Right lobe of liver (tissue), 6 donors: ENCODE data around the gene ARRDC3. TPM values are rescaled to one million over a fixed set of nuclear protein-coding genes. Genes with fewer than 3 reads are reported as not detected.

ENCODE experiments used
- ATAC-seq, 4 donors: fragments of 200-7000 bp; cut with Tn5 transposase; one replicate each; pipeline ENCODE4 v1.9.1; 2020; ENCODE audit warnings: mild to moderate bottlenecking in 4 of 4, moderate library complexity in 4 of 4
- DNase-seq, 3 donors: peaks; one replicate each; pipeline ENCODE4 v3.0.0-alpha.2; 2020
- H3K27ac ChIP-seq, 3 donors: fragments of 200-600 bp; one replicate each; pipeline ENCODE4 v1.8.0; 2022
- H3K27me3 ChIP-seq, 2 donors: fragments of 200-600 bp; one replicate each; pipeline ENCODE4 v1.8.0; 2022
- H3K36me3 ChIP-seq, 4 donors: fragments of 200-600 bp; sonication (generic) in 1 of 4; one replicate each; pipeline versions ENCODE4 v1.5.1 to v1.8.0; 2017 to 2022; ENCODE audit warnings: control low read depth in 1 of 4
- H3K4me1 ChIP-seq, 4 donors: fragments of 200-600 bp; sonication (generic) in 1 of 4; one replicate each; pipeline versions ENCODE4 v1.5.1 to v1.8.0; 2017 to 2022; ENCODE audit warnings: control low read depth in 1 of 4
- H3K4me3 ChIP-seq, 3 donors: fragments of 200-600 bp; one replicate each; pipeline ENCODE4 v1.8.0; 2022
- H3K9me3 ChIP-seq, 4 donors: fragments of 200-600 bp; sonication (generic) in 1 of 4; one replicate each; pipeline versions ENCODE4 v1.5.1 to v1.8.0; 2017 to 2022; ENCODE audit warnings: control low read depth in 1 of 4
- CTCF ChIP-seq, 4 donors: fragments of 200-600 bp in 3 of 4; fragments of 450-650 bp in 1 of 4; IDR thresholded peaks; one replicate each; pipeline versions ENCODE4 v1.5.1 to v1.8.0; 2016 to 2022; ENCODE audit warnings: antibody characterized with exemption in 4 of 4, mild to moderate bottlenecking in 2 of 4
- POLR2A ChIP-seq: fragments of 450-650 bp; IDR thresholded peaks from one replicate; pipeline ENCODE4 v1.6.1; 2017; ENCODE audit warnings: antibody characterized with exemption, mild to moderate bottlenecking
- WGBS: methylation state at CpG from one replicate; pipeline ENCODE4 v1.1.6; 2018; ENCODE audit warnings: low coverage, low lambda C conversion rate; ENCODE audit not compliant: insufficient coverage; ENCODE audit errors: missing lambda C conversion rate; 5-methylcytosine and 5-hydroxymethylcytosine counted together
- intact Hi-C, 2 donors: fragments of 100-400 bp; cut with DNase I; formaldehyde crosslinking; loops; one replicate each; pipeline versions ENCODE4 v1.11.2 to v1.14.1; 2022
- total RNA-seq, 6 experiments: library from RNA; depleted of rRNA in 2 of 6; stranded (reverse); fragments of >200 nt in 2 of 6; fragmentation: NEBNext Ultra II Directional in 3 of 6; extraction: Animal tissue kit (Norgen Biotek cat#: 25700) in 3 of 6; gene quantifications; one replicate each; pipeline versions ENCODE4 v1.1.0 to v1.2.4, GENCODE V29; 2016 to 2023
- donor health status: DM: no; HTN: yes; CAD: no.
- donor health status: DM: no; HTN: no; CAD: no.
- donor health status: DM: no; HTN: no; CAD: no.
- donor health status: DM: no; HTN: yes; CAD: no.
- donor health status: DM: no; HTN: yes; CAD: no.

The ARRDC3 gene
- total RNA-seq, 6 experiments from 2014 or later = 14.3 to 96.9 (median 46.0) TPM

- intact Hi-C loops = no loop called here
- no peaks in the 10 kb centered on the region for H3K27me3 ChIP-seq
Observed at GRCh38 chr5:91361790-91362189, 21.3 kb downstream of the ARRDC3 start.

GRCh38 chr5:91361055-91361701, 21.9 kb downstream of the ARRDC3 start:
- WGBS = 74% methylated on average over 6 of the region's 6 CpGs

More at GRCh38 chr5:91361790-91362189, 21.3 kb downstream of the ARRDC3 start:
- H3K27ac ChIP-seq = no peak overlapping the region
- H3K36me3 ChIP-seq = no peaks in the 10 kb centered on the region
- no peak overlapping the region for H3K4me3 ChIP-seq
- no peak for TF ChIP-seq POLR2A
- TF ChIP-seq CTCF (IDR thresholded peaks at IDR 0.05) = no peak
- no peaks in the 10 kb centered on the region for H3K9me3 ChIP-seq
- peaks cover 0 to 4% (median 0%) of the 10 kb centered on the region in 4 donors for H3K4me1 ChIP-seq
- WGBS = 95% methylated on average over 3 of the region's 3 CpGs
- DNase-seq (no peak), ATAC-seq (no peak)

GRCh38 chr5:91359962-91360609, 23.0 kb downstream of the ARRDC3 start:
- TF ChIP-seq POLR2A = no peak
- TF ChIP-seq CTCF (IDR thresholded peaks at IDR 0.05) = no peak
- intact Hi-C loops = no loop called here
- ATAC-seq (no peak), DNase-seq (no peak)
- peaks cover 0 to 4% (median 0%) of the 10 kb centered on the region in 4 donors for H3K4me1 ChIP-seq
- no peaks in the 10 kb centered on the region for H3K36me3 ChIP-seq
- no peak overlapping the region for H3K4me3 ChIP-seq
- 88% methylated on average over 4 of the region's 4 CpGs for WGBS
- H3K9me3 ChIP-seq = no peaks in the 10 kb centered on the region
- H3K27ac ChIP-seq = no peak overlapping the region
- H3K27me3 ChIP-seq = no peaks in the 10 kb centered on the region

More at GRCh38 chr5:91361055-91361701, 21.9 kb downstream of the ARRDC3 start:
- Histone ChIP-seq H3K4me3 (no peak overlapping the region), H3K9me3 (no peaks in the 10 kb centered on the region), H3K27me3 (no peaks in the 10 kb centered on the region), H3K36me3 (no peaks in the 10 kb centered on the region), H3K27ac (no peak overlapping the region), H3K4me1 (peaks cover 0 to 4% (median 0%) of the 10 kb centered on the region in 4 donors)
- TF ChIP-seq POLR2A = no peak
- TF ChIP-seq CTCF (IDR thresholded peaks at IDR 0.05) = no peak
- ATAC-seq = no peak
- intact Hi-C loops = no loop called here
- no peak for DNase-seq

- no peak overlapping the region for H3K4me3 ChIP-seq
- 27% methylated on average over 2 of the region's 2 CpGs for WGBS
- no peak overlapping the region for H3K27ac ChIP-seq
- peaks cover 0 to 4% (median 0%) of the 10 kb centered on the region in 4 donors for H3K4me1 ChIP-seq
- no peaks in the 10 kb centered on the region for H3K36me3 ChIP-seq
- TF ChIP-seq CTCF (IDR thresholded peaks at IDR 0.05) (no peak), POLR2A (no peak)
- no peaks in the 10 kb centered on the region for H3K9me3 ChIP-seq
- ATAC-seq (no peak), DNase-seq (no peak)
- intact Hi-C loops = no loop called here
- H3K27me3 ChIP-seq = no peaks in the 10 kb centered on the region
Observed at GRCh38 chr5:91357806-91358205, 25.3 kb downstream of the ARRDC3 start.
